Parathyroid adenoma (tissue), 2 donors: ENCODE measurements around the gene COL12A1.

Source experiments
- H2AFZ ChIP-seq: fragments of 300-600 bp; sonication (generic); one replicate; pipeline ENCODE4 v1.7.0; 2017; ENCODE audit warnings: antibody characterized with exemption, mild to moderate bottlenecking
- H3K27ac ChIP-seq: fragments of 300-600 bp; sonication (generic); one replicate; pipeline ENCODE4 v1.7.0; 2017
- H3K27me3 ChIP-seq: fragments of 300-600 bp; sonication (generic); one replicate; pipeline ENCODE4 v1.7.0; 2017; ENCODE audit warnings: low read length; ENCODE audit not compliant: control insufficient read depth, insufficient read depth
- H3K36me3 ChIP-seq: fragments of 300-600 bp; sonication (generic); one replicate; pipeline ENCODE4 v1.7.0; 2017; ENCODE audit warnings: low read length; ENCODE audit not compliant: control insufficient read depth, insufficient read depth
- H3K4me1 ChIP-seq: fragments of 300-600 bp; sonication (generic); one replicate; pipeline ENCODE4 v1.7.0; 2017; ENCODE audit warnings: control low read depth
- H3K4me2 ChIP-seq: fragments of 300-600 bp; sonication (generic); one replicate; pipeline ENCODE4 v1.7.0; 2017; ENCODE audit warnings: low read length
- H3K4me3 ChIP-seq: fragments of 300-600 bp; sonication (generic); one replicate; pipeline ENCODE4 v1.7.0; 2017; ENCODE audit warnings: low read depth, low read length
- H3K79me2 ChIP-seq: fragments of 300-600 bp; sonication (generic); one replicate; pipeline ENCODE4 v1.7.0; 2017; ENCODE audit warnings: control low read depth
- H3K9ac ChIP-seq: fragments of 300-600 bp; sonication (generic); one replicate; pipeline ENCODE4 v1.7.0; 2017; ENCODE audit warnings: mild to moderate bottlenecking
- H3K9me3 ChIP-seq: fragments of 300-600 bp; sonication (generic); one replicate; pipeline ENCODE4 v1.7.0; 2017; ENCODE audit warnings: low read length; ENCODE audit not compliant: control insufficient read depth
- TF ChIP-seq, protein P1 (sequence below): fragments of 300-600 bp; sonication (generic); IDR thresholded peaks from one replicate; pipeline ENCODE4 v1.7.0; 2017; ENCODE audit warnings: antibody characterized with exemption, mild to moderate bottlenecking
- donor health status: primary hyperparathyroidism.

The COL12A1 gene

DNA sequence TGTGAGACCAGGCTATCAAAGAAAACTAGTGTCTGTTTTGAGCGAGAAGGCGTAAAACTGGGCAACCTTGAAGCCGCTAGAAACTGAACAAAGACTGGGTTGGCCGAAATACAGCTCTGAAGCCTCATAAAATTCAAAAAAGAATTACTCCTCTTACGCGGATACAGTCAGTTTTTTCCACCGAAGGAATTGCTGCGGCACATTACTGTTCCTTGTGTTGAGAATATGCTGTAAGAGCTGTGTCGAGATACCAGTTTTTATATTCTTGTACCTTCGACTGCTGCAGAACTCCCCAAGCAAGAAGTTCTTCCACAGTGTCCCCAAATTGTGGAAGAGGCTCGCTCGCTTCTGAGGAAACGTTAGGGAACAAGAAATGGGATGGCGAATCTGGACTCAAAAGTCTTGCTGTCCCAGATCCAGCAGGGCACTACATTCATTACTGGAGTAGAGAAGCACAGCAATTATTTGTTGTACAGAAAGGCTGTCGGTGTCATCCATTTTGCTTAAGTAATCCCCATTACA lies 38.3 kb upstream of the COL12A1 start:
- TF ChIP-seq, protein P1, sequence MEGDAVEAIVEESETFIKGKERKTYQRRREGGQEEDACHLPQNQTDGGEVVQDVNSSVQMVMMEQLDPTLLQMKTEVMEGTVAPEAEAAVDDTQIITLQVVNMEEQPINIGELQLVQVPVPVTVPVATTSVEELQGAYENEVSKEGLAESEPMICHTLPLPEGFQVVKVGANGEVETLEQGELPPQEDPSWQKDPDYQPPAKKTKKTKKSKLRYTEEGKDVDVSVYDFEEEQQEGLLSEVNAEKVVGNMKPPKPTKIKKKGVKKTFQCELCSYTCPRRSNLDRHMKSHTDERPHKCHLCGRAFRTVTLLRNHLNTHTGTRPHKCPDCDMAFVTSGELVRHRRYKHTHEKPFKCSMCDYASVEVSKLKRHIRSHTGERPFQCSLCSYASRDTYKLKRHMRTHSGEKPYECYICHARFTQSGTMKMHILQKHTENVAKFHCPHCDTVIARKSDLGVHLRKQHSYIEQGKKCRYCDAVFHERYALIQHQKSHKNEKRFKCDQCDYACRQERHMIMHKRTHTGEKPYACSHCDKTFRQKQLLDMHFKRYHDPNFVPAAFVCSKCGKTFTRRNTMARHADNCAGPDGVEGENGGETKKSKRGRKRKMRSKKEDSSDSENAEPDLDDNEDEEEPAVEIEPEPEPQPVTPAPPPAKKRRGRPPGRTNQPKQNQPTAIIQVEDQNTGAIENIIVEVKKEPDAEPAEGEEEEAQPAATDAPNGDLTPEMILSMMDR = no peak
- H3K36me3 ChIP-seq = no peaks in the 10 kb centered on the region
- H3K79me2 ChIP-seq = peaks cover 8% of the 10 kb centered on the region
- H3K9me3 ChIP-seq = no peaks in the 10 kb centered on the region
- H2AFZ ChIP-seq = peak overlapping the region; percentile 93
- H3K9ac ChIP-seq = no peak overlapping the region
- H3K4me3 ChIP-seq = peak overlapping the region; percentile 73
- peak overlapping the region; percentile 88 for H3K27ac ChIP-seq
- no peaks in the 10 kb centered on the region for H3K27me3 ChIP-seq
- H3K4me2 ChIP-seq = peak overlapping the region; percentile 79
- peaks cover 3% of the 10 kb centered on the region for H3K4me1 ChIP-seq

DNA sequence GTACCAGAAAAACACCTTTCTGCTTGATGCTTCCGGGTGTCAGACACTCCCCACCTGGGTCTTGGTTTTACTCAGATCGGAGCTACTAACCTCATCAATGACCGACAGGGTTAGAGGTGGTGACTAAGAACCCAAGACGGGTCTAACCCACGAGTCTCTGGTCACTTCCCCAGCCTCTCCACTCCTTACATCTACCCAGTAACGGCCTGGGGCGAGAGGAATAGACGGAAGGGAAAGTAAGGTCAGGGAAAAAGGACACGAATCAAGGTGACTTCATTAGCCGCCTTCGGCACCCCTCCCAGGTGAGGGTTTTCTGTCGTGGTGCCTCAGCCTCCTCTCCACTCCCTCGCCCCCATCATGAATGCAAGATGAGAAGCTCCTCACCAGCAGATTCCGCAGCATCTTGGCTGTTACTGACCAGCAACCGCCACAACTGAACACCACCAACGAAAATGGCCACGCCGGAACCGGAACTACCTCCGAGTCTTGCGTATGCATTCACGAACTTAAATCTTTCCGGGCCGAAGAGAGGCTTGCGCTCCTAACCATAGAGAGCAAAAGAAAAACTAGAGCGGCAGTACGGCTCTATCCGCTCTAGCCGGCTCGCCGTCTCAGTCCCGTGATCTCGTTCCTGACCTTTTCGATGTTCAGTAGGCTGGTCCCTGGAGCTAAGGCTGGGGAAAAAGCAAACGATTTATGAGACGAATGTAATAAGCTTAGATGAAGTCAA lies 37.6 kb upstream of the COL12A1 start, which contains the start of gene COX7A2:
TSS of gene COX7A2 (minus strand) at position 469 of the 730 bp plus-strand sequence. CDS start at position 402, 67 bp downstream.
- H2AFZ ChIP-seq = peak within 1 kb of the TSS; percentile 93
- TF ChIP-seq, protein P1 = no peak
- H3K79me2 ChIP-seq = peaks cover 8% of the 10 kb centered on the region
- H3K27ac ChIP-seq = peak within 1 kb of the TSS; percentile 88
- H3K4me1 ChIP-seq = peaks cover 3% of the 10 kb centered on the region
- H3K4me2 ChIP-seq = peak within 1 kb of the TSS; percentile 79
- peak within 1 kb of the TSS; percentile 73 for H3K4me3 ChIP-seq
- H3K9ac ChIP-seq = peak within 1 kb of the TSS; percentile 40
- H3K36me3 ChIP-seq = no peaks in the 10 kb centered on the region
- H3K27me3 ChIP-seq = no peaks in the 10 kb centered on the region
- H3K9me3 ChIP-seq = no peaks in the 10 kb centered on the region

DNA sequence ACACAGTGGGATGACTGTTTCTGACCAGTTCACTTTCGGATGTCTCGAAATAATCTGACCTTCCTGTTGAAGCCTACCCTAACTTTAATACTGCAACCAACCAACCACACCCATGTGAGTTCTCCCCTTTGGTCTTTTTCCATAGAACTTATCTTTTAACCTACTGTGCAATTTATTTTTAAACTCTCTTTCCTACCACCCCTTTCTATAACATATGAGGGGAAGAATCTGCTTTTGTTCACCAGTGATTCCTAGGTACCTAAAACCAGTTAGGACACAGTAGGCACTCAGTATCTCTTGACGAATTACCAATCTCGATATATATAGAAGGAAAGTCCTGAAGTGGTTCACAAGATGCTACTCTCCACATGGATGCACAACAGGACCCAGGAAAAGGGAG lies 30.8 kb upstream of the COL12A1 start:
- Histone ChIP-seq H3K4me2 (no peak overlapping the region), H3K27me3 (no peaks in the 10 kb centered on the region), H2AFZ (no peak overlapping the region), H3K27ac (no peak overlapping the region), H3K4me3 (no peak overlapping the region), H3K4me1 (no peaks in the 10 kb centered on the region), H3K9me3 (no peaks in the 10 kb centered on the region), H3K9ac (no peak overlapping the region), H3K36me3 (no peaks in the 10 kb centered on the region), H3K79me2 (peaks cover under 1% of the 10 kb centered on the region)
- TF ChIP-seq, protein P1 = no peak

DNA sequence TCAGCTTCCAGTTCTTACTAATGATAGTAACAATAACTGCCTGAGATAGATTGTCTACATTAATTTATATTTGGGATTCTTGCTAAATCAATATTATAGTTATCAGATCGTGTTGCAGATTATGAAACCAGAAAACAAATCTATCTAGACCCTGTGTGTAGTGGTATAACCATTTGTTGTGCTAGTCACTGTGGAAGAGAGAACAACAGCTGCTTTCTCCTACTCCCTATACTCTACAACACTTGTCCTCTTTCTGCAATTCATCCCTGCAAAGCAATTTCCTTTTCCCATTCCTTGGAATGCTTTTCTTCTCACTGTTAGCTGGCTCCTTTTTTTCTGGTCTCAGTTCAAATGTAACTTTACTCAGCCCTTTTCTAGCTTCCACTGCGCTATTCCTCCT lies 29.4 kb upstream of the COL12A1 start:
- Histone ChIP-seq H3K9ac (no peak overlapping the region), H3K4me1 (no peaks in the 10 kb centered on the region), H3K79me2 (no peaks in the 10 kb centered on the region), H3K4me3 (no peak overlapping the region), H3K4me2 (no peak overlapping the region), H3K9me3 (no peaks in the 10 kb centered on the region), H3K27ac (no peak overlapping the region), H2AFZ (no peak overlapping the region), H3K27me3 (no peaks in the 10 kb centered on the region), H3K36me3 (no peaks in the 10 kb centered on the region)
- TF ChIP-seq, protein P1 = no peak
